ENCODE measurements around the gene PHIP. TPM values are rescaled to one million over a fixed set of nuclear protein-coding genes. Genes with fewer than 3 reads are reported as not detected.

Gene PHIP
- total RNA-seq, 1 donor from 2014 or later, result 44.6 TPM

GRCh38 chr6:79031821-79032590 lies 46.0 kb downstream of the PHIP start:
- no peak overlapping the region for H3K4me3 Mint-ChIP-seq
- no peaks in the 10 kb centered on the region for H3K27me3 Mint-ChIP-seq
- H3K9me3 Mint-ChIP-seq, result peaks cover 9% of the 10 kb centered on the region
- H3K27ac Mint-ChIP-seq, result no peak overlapping the region
- TF ChIP-seq, protein P1, sequence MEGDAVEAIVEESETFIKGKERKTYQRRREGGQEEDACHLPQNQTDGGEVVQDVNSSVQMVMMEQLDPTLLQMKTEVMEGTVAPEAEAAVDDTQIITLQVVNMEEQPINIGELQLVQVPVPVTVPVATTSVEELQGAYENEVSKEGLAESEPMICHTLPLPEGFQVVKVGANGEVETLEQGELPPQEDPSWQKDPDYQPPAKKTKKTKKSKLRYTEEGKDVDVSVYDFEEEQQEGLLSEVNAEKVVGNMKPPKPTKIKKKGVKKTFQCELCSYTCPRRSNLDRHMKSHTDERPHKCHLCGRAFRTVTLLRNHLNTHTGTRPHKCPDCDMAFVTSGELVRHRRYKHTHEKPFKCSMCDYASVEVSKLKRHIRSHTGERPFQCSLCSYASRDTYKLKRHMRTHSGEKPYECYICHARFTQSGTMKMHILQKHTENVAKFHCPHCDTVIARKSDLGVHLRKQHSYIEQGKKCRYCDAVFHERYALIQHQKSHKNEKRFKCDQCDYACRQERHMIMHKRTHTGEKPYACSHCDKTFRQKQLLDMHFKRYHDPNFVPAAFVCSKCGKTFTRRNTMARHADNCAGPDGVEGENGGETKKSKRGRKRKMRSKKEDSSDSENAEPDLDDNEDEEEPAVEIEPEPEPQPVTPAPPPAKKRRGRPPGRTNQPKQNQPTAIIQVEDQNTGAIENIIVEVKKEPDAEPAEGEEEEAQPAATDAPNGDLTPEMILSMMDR (conservative IDR thresholded peaks at IDR 0.05), result no peak
- no peak for DNase-seq (ENCODE audit: extremely low spot score, unreplicated experiment)
- peaks cover 9% of the 10 kb centered on the region for H3K4me1 Mint-ChIP-seq (ENCODE audit: unreplicated experiment)
- H3K36me3 Mint-ChIP-seq, result peaks cover 46% of the 10 kb centered on the region

DNA sequence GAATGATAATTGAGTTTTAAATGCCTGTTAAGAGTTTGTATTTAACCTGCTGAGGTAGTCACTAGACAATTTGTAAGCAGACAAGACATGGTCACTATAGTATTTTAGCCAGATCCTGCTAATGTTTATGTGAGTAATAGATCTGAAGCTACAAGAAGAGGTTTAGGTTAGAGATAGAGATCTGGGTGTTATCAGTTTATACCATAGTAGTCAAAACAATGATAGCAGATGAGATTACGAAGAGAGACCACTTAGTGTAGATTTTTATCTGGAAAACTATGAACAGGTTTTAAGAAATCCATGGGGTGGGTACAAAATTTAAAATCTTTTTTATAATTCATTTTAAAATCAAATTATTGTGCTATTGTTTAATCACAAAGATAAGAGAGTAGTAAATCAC lies 47.5 kb downstream of the PHIP start:
- peaks cover 36% of the 10 kb centered on the region for H3K36me3 Mint-ChIP-seq
- no peak for DNase-seq (ENCODE audit: extremely low spot score, unreplicated experiment)
- no peak overlapping the region for H3K4me3 Mint-ChIP-seq
- H3K27me3 Mint-ChIP-seq, result no peaks in the 10 kb centered on the region
- TF ChIP-seq, protein P1 (conservative IDR thresholded peaks at IDR 0.05), result no peak
- H3K9me3 Mint-ChIP-seq, result peaks cover 9% of the 10 kb centered on the region
- H3K27ac Mint-ChIP-seq, result no peak overlapping the region
- H3K4me1 Mint-ChIP-seq (ENCODE audit: unreplicated experiment), result peaks cover 9% of the 10 kb centered on the region

DNA sequence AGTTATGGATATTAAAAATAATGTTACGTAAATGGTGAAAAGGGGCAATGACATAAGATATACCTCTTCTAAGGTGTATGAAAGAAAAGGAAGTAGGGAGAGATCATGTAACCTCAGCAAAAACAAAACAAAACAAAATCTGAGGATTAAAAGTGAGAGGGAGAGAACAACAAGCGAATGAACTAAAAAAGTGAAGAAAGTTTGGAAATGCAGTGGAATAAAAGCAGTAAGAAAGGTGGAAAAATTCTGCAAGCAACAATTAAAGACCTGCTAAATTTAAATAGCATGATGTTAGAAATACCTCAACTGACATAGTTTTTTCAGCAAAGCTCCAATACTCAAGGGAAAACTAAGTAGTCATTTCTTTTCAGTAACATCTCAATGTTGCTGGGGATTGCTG lies 48.0 kb downstream of the PHIP start:
- peaks cover 7% of the 10 kb centered on the region for H3K9me3 Mint-ChIP-seq
- H3K27me3 Mint-ChIP-seq, result no peaks in the 10 kb centered on the region
- H3K4me3 Mint-ChIP-seq, result no peak overlapping the region
- TF ChIP-seq, protein P1 (conservative IDR thresholded peaks at IDR 0.05), result no peak
- H3K4me1 Mint-ChIP-seq (ENCODE audit: unreplicated experiment), result peaks cover 9% of the 10 kb centered on the region
- peaks cover 39% of the 10 kb centered on the region for H3K36me3 Mint-ChIP-seq
- no peak for DNase-seq (ENCODE audit: extremely low spot score, unreplicated experiment)
- no peak overlapping the region for H3K27ac Mint-ChIP-seq

DNA sequence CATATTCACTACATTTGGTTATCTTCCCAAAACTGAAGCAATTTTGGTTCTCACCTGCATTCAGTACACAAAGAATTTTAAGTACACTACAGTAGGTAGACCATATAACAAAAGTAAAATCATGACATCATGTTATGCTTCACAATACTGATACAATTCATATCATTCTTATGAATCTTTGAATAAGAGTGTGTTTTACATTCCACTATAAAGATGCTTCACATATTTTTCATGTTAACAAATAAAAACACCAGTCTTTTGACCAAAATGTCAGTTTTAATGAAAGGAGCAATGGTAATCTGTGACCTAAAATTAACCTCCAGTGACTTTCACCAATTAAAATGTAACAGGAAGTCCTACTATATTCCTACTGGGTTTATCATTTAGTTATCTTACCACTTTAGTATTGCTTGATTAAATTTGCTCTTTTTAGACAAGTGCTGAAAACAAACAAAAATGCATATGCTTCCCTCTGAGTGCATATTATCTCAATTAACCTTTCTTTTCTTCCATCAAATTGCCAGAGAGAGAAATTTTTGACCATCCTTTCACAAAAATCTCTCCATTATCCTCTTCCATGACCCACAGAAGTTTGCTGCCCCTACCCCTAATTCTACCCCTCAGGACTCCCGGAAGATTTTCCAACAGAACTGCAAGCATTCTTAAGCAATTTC lies 49.3 kb downstream of the PHIP start:
- H3K27me3 Mint-ChIP-seq, result no peaks in the 10 kb centered on the region
- peaks cover 5% of the 10 kb centered on the region for H3K9me3 Mint-ChIP-seq
- peaks cover 37% of the 10 kb centered on the region for H3K36me3 Mint-ChIP-seq
- no peak overlapping the region for H3K27ac Mint-ChIP-seq
- H3K4me1 Mint-ChIP-seq (ENCODE audit: unreplicated experiment), result peaks cover 9% of the 10 kb centered on the region
- TF ChIP-seq, protein P1 (conservative IDR thresholded peaks at IDR 0.05), result no peak
- no peak for DNase-seq (ENCODE audit: extremely low spot score, unreplicated experiment)
- no peak overlapping the region for H3K4me3 Mint-ChIP-seq

DNA sequence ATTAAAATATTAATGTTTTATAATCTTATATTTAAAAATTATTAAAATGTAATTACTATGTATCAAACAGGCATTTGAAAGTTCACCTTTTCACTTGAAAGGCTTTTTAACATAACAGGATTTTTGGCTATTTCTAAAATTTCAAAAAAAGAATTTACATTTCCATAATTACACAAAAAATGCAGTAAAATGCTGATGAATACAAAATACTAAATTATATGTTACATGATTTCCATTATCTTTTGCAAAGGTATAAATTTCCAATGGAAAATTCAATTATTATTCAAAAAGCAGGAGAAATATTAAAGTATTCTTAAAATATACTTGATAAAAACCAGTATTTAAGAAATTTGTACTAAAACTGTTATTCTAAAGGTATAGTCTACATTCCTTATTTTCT lies 66.1 kb downstream of the PHIP start:
- Mint-ChIP-seq H3K4me3 (no peak overlapping the region), H3K27me3 (no peaks in the 10 kb centered on the region), H3K9me3 (no peaks in the 10 kb centered on the region), H3K4me1 (ENCODE audit: unreplicated experiment) (peaks cover 4% of the 10 kb centered on the region), H3K27ac (no peak overlapping the region), H3K36me3 (peaks cover 34% of the 10 kb centered on the region)
- DNase-seq (ENCODE audit: extremely low spot score, unreplicated experiment), result no peak
- TF ChIP-seq, protein P1 (conservative IDR thresholded peaks at IDR 0.05), result no peak
